ENCODE measurements around the gene FAM193A. TPM values are rescaled to one million over a fixed set of nuclear protein-coding genes. Genes with fewer than 3 reads are reported as not detected.
"Not testable (repeated sequence)": the region's sequence is repeated elsewhere in the genome, so short reads cannot be mapped to it uniquely, and the experiment has no call there.

FAM193A gene
- total RNA-seq, 1 experiment from 2014 or later = 13.6 TPM

- H3K9ac ChIP-seq (ENCODE audit: low read length) = no peak overlapping the region
- no peak overlapping the region for H3K27ac ChIP-seq (ENCODE audit: low read length)
- ATAC-seq = no peak
- no peaks in the 10 kb centered on the region for H3K36me3 ChIP-seq (ENCODE audit: low read depth, low read length)
- no peak overlapping the region for H2AFZ ChIP-seq (ENCODE audit: low read length)
- no peak overlapping the region for H3K4me3 ChIP-seq (ENCODE audit: low read length)
- TF ChIP-seq EZH2 (IDR thresholded peaks at IDR 0.05; ENCODE audit: low read length, unreplicated experiment) = no peak
- TF ChIP-seq EZH2phosphoT487 (IDR thresholded peaks at IDR 0.05; ENCODE audit: borderline replicate concordance, low read length) = no peak
- no peak for TF ChIP-seq CTCF (conservative IDR thresholded peaks at IDR 0.05; ENCODE audit: low read depth, low read length)
- no peaks in the 10 kb centered on the region for H3F3A ChIP-seq (ENCODE audit: low read length, unreplicated experiment)
- H3K27me3 ChIP-seq (ENCODE audit: low read length) = no peaks in the 10 kb centered on the region
- no peak for DNase-seq
- peaks cover 83% of the 10 kb centered on the region for H3K79me2 ChIP-seq (ENCODE audit: low read length)
- H3K4me1 ChIP-seq (ENCODE audit: insufficient read depth, low read length) = no peaks in the 10 kb centered on the region
- ChIA-PET CTCF (no interaction called here), POLR2A (ENCODE audit: unreplicated experiment) (no interaction called here)
- intact Hi-C loops (cut with micrococcal nuclease) = no loop called here
- no peaks in the 10 kb centered on the region; the same call in 1 of the 2 replicates for H4K20me1 ChIP-seq (ENCODE audit: low read length)
- H3K9me3 ChIP-seq (ENCODE audit: low read length) = no peaks in the 10 kb centered on the region
- no peak overlapping the region for H3K4me2 ChIP-seq (ENCODE audit: low read length)
- no TSS peak for BruUV-seq (replicated peaks)
- no peaks in the 10 kb centered on the region for H3K9me2 ChIP-seq (replicated peaks; ENCODE audit: low read length)
Measured at GRCh38 chr4:2617955-2618354, 81.5 kb downstream of the FAM193A start.

- ATAC-seq; CTCF ChIA-PET; H3K9ac ChIP-seq (ENCODE audit: low read length); DNase-seq; H4K20me1 ChIP-seq (ENCODE audit: low read length); POLR2A ChIA-PET (ENCODE audit: unreplicated experiment); H3K9me3 ChIP-seq (ENCODE audit: low read length); BruUV-seq (replicated peaks); H3K4me1 ChIP-seq (ENCODE audit: insufficient read depth, low read length); H3K36me3 ChIP-seq (ENCODE audit: low read depth, low read length); H3K4me2 ChIP-seq (ENCODE audit: low read length); H3K27me3 ChIP-seq (ENCODE audit: low read length); H3F3A ChIP-seq (ENCODE audit: low read length, unreplicated experiment); H2AFZ ChIP-seq (ENCODE audit: low read length); H3K27ac ChIP-seq (ENCODE audit: low read length); H3K9me2 ChIP-seq (replicated peaks; ENCODE audit: low read length); intact Hi-C loops (cut with micrococcal nuclease); H3K4me3 ChIP-seq (ENCODE audit: low read length): not testable (repeated sequence)
- H3K79me2 ChIP-seq (ENCODE audit: low read length) = peaks cover 82% of the 10 kb centered on the region
Measured at GRCh38 chr4:2618729-2619128, 82.3 kb downstream of the FAM193A start.

- ATAC-seq = no peak
- Histone ChIP-seq H3F3A (ENCODE audit: low read length, unreplicated experiment) (no peaks in the 10 kb centered on the region), H3K4me1 (ENCODE audit: insufficient read depth, low read length) (no peaks in the 10 kb centered on the region), H4K20me1 (ENCODE audit: low read length) (no peaks in the 10 kb centered on the region; the same call in 1 of the 2 replicates), H3K9ac (ENCODE audit: low read length) (no peak overlapping the region), H3K9me3 (ENCODE audit: low read length) (no peaks in the 10 kb centered on the region), H3K4me2 (ENCODE audit: low read length) (no peak overlapping the region), H3K79me2 (ENCODE audit: low read length) (peaks cover 81% of the 10 kb centered on the region), H3K27ac (ENCODE audit: low read length) (no peak overlapping the region), H3K9me2 (replicated peaks; ENCODE audit: low read length) (no peaks in the 10 kb centered on the region), H2AFZ (ENCODE audit: low read length) (no peak overlapping the region), H3K4me3 (ENCODE audit: low read length) (no peak overlapping the region), H3K36me3 (ENCODE audit: low read depth, low read length) (no peaks in the 10 kb centered on the region), H3K27me3 (ENCODE audit: low read length) (no peaks in the 10 kb centered on the region)
- no TSS peak for BruUV-seq (replicated peaks)
- TF ChIP-seq EZH2 (IDR thresholded peaks at IDR 0.05; ENCODE audit: low read length, unreplicated experiment) = no peak
- TF ChIP-seq CTCF (conservative IDR thresholded peaks at IDR 0.05; ENCODE audit: low read depth, low read length) = no peak
- TF ChIP-seq EZH2phosphoT487 (IDR thresholded peaks at IDR 0.05; ENCODE audit: borderline replicate concordance, low read length) = no peak
- no peak for DNase-seq
- POLR2A ChIA-PET (ENCODE audit: unreplicated experiment) = no interaction called here
- CTCF ChIA-PET = no interaction called here
- intact Hi-C loops (cut with micrococcal nuclease) = no loop called here
Measured at GRCh38 chr4:2619459-2619858, 83.0 kb downstream of the FAM193A start.
